IMR-90 (cell line): ENCODE results near the gene ZNF277. TPM values are rescaled to one million over a fixed set of nuclear protein-coding genes. Genes with fewer than 3 reads are reported as not detected.

Experiments used
- FOS ChIP-seq: fragments of 150-350 bp; IDR thresholded peaks from 2 replicates; pipeline ENCODE4 v1.6.1; 2016; ENCODE audit warnings: low read depth, low read length
- MXI1 ChIP-seq: IDR thresholded peaks from 2 replicates; pipeline ENCODE4 v1.6.1; 2012; ENCODE audit warnings: low read depth, mild to moderate bottlenecking, low read length, moderate library complexity, borderline replicate concordance
- NFE2L2 ChIP-seq: fragments of 150-350 bp; IDR thresholded peaks from 2 replicates; pipeline ENCODE4 v1.6.1; 2016; ENCODE audit warnings: low read depth, mild to moderate bottlenecking, low read length
- RCOR1 ChIP-seq: IDR thresholded peaks from 2 replicates; pipeline ENCODE4 v1.6.1; 2012; ENCODE audit warnings: mild to moderate bottlenecking, low read length, improper control_type of control experiment; ENCODE audit not compliant: insufficient replicate concordance
- RFX5 ChIP-seq: IDR thresholded peaks from 2 replicates; pipeline ENCODE4 v1.8.0; 2012; ENCODE audit warnings: low read depth, mild to moderate bottlenecking, low read length, moderate library complexity
- polyA plus RNA-seq, 3 experiments: library from polyadenylated mRNA; depleted of rRNA; stranded (reverse); fragments of >200 nt; gene quantifications; 2 replicates each; pipeline ENCODE4 v1.2.3, GENCODE V29; 2012; ENCODE audit warnings: low replicate concordance in 1 of 3
- total RNA-seq: library from RNA; depleted of rRNA; stranded (reverse); fragments of >200 nt; gene quantifications from 2 replicates; pipeline ENCODE4 v1.2.3, GENCODE V29; 2012
- TF ChIP-seq, protein P1 (sequence below): fragments of 150-350 bp; IDR thresholded peaks from 2 replicates; pipeline ENCODE4 v1.6.1; 2017; ENCODE audit warnings: mild to moderate bottlenecking, antibody characterized with exemption, low read length, low read depth

Gene ZNF277
- total and polyA plus RNA-seq, 2 of the 4 experiments (the other 2 are of a cell fraction) = 7.3 to 21.3 TPM

- TF ChIP-seq RFX5 (no peak), RCOR1 (no peak), NFE2L2 (no peak), MXI1 (peak; percentile 69), FOS (no peak)
- TF ChIP-seq, protein P1, sequence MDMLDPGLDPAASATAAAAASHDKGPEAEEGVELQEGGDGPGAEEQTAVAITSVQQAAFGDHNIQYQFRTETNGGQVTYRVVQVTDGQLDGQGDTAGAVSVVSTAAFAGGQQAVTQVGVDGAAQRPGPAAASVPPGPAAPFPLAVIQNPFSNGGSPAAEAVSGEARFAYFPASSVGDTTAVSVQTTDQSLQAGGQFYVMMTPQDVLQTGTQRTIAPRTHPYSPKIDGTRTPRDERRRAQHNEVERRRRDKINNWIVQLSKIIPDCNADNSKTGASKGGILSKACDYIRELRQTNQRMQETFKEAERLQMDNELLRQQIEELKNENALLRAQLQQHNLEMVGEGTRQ = no peak
Measured at GRCh38 chr7:112206238-112206990, at the start of gene ZNF277, which contains the start of gene DOCK4 (continued).
